Measurements from ENCODE around the gene KLHL17.

KLHL17 gene

GRCh38 chr1:1013922-1014648, 53.7 kb downstream of the KLHL17 start:
- in situ Hi-C loops (cut with MboI; ENCODE audit: low sequenced_read_pairs) = no loop called here

DNA sequence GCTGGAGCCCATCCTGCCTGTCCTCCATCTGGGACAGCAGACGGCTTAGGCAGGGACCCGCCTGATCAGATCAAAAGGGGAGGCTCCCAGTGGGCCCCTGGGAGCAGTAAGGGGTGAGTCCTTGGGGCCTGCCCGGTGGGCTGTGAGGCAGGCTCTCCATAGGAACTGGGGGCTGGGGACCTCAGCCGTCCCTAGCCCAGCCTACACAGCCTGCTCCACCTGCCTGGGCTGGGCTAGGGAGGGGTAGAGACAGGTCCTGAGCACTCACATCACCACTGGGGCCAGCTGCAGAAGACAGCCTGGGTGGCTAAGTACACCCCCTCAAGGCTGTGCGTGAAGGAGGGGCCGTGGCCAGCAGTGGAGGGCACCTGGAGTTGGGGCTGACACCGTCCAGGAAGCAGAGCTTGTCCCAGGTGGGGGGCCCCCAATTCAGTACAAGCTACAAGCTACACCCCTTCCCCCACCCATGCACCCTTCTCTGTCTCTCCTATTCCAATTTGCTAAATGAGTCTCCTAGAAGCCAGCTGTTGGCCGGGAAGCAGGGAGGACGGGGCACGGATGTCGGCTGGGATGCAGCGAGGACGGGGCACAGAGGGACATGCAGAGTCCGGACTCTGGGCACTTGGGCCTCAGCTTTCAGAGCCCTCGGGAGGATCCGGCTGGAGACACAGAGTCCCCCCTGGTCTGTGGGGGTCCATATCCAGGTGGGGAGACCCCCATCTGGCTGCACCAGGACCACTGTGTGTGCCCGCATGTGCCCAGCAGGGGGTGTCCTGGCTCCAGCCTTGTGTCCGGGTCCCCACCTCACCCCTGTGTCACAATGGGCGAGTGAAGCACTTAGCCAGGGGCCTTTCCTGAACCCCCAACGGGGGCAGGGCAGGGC, 54.7 kb downstream of the KLHL17 start:
- in situ Hi-C loops (cut with MboI; ENCODE audit: low sequenced_read_pairs) = no loop called here

Measured in HL-60/S4 (cell line).